Stimulated activated CD4-positive, alpha-beta T cell treated with anti-CD3 and anti-CD28 coated beads, Interleukin-12 subunit alpha, Interleukin-12 subunit beta, amount 100 ng/mL, for 4 hours (primary cell): ENCODE measurements around the gene MACROD1.
A peak's percentile ranks its signal among the peaks of the same experiment; 100 is the strongest.

ENCODE experiments used
- DNase-seq: peaks from one replicate; pipeline ENCODE4 v3.0.0-alpha.2; 2020

MACROD1 gene

DNA sequence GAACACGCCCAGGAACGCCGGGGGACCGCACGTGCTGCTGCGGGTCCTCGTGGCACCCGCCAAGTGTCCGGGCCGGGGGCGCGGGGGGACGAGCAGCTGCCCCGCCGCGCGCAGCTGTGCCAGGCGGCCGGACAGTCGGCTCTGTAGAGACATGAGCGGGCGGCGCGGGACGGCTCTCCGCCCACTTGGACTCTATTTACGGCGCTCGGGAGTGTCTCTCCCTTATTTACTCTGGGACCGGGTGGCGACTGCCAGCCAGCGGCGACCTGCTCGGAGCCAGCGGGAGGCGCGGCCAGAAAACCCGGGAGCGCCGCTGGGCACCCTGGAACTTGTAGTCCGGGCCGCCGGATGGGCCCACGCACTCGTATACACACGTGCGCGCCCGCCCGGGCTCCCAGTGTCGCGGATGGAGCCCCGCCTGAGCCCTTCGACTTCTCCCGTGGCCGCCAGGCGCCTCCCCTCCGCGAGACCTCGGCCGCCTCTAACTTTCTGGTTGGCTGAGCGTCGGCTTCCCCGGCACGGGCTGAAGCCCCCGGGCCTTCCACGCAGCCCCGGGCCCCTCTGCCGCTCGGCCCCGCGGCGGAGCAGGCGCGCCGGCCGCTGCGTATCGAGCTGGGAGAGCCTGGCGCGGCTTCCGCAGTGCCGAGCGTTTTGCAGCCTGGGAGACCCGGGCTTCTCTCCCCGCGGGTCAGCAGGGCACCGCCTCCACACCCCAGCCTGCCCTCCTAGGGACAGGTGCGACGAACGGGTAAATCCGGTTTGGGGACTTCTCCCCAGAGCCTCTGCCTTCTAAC is at the start of gene MACROD1:
Gene MACROD1, minus strand, starts transcription at position 272 of the 794 bp plus-strand sequence. Its CDS starts 119 bp downstream, at position 153.
- DNase-seq: peak; percentile 85

DNA sequence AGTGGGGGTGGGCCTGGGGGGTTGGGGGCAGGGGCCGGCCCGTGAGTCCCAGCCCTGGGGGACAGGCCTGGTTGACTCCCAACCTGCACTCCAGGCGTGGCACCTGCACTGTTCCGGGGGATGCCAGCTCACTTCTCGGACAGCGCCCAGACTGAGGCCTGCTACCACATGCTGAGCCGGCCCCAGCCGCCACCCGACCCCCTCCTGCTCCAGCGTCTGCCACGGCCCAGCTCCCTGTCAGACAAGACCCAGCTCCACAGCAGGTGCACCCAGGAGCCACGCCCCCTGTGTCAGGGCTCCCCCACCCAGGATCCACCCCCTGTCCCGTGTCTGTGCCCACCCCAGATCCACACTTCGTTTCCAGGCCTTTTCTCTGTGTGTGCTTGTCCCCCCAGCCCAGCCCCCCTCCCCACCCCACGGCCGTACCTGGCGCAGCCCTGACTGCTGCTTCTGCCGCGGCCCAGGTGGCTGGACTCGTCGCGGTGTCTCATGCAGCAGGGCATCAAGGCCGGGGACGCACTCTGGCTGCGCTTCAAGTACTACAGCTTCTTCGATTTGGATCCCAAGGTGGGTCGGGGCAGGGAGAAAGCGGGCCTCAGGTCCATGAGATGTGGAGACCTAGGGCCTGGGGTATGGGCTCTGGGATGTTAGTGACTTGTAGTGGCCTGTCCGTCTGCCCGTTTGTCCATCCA is 45.4 kb upstream of the MACROD1 start:
- no peak for DNase-seq

GRCh38 chr11:64210301-64211020 is 44.5 kb upstream of the MACROD1 start:
- no peak for DNase-seq

- DNase-seq: no peak
Observed at GRCh38 chr11:64209563-64209843, 43.6 kb upstream of the MACROD1 start.

DNA sequence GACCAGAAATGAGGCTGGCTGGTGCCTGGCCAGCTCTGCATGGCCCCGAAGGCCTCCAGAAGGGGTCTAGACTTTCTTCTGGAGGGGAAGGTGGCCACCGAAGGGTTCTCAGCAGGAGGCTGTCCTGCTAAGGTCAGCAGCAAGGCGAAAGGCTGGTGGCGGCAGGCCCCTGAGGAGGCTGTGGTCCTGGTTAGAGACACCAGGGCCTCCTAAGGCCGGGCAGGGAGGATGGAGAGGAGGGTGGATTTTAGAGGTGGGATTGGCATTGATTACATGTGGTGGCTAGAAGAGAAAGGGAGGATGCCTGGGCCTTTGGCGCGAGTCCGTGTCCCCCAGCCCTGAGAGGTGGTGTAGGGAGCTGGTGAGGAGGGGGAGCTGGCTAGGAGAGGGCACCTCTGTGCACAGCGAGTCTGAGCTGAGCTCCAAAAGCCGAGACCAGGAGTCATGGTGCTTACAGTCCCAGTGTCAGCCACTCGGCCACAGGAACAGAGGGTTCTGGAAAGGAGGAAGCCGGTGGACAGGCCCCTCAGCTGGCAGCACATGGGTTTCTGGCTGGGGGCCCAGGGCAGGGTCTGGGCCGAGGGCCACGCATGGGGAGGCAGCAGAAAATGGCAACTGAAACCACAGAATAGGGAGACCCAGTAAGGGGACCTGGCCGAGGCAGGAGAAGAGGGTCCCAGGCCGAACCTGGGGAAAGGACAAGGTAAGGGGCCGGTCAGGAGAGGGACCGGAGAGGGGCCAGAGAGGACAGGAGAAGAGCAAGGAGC is 43.1 kb upstream of the MACROD1 start:
- DNase-seq: no peak

- DNase-seq: no peak
Observed at GRCh38 chr11:64208086-64208795, 42.3 kb upstream of the MACROD1 start.

- peak; percentile 76 for DNase-seq
Observed at GRCh38 chr11:64207256-64208085, 41.6 kb upstream of the MACROD1 start.

DNA sequence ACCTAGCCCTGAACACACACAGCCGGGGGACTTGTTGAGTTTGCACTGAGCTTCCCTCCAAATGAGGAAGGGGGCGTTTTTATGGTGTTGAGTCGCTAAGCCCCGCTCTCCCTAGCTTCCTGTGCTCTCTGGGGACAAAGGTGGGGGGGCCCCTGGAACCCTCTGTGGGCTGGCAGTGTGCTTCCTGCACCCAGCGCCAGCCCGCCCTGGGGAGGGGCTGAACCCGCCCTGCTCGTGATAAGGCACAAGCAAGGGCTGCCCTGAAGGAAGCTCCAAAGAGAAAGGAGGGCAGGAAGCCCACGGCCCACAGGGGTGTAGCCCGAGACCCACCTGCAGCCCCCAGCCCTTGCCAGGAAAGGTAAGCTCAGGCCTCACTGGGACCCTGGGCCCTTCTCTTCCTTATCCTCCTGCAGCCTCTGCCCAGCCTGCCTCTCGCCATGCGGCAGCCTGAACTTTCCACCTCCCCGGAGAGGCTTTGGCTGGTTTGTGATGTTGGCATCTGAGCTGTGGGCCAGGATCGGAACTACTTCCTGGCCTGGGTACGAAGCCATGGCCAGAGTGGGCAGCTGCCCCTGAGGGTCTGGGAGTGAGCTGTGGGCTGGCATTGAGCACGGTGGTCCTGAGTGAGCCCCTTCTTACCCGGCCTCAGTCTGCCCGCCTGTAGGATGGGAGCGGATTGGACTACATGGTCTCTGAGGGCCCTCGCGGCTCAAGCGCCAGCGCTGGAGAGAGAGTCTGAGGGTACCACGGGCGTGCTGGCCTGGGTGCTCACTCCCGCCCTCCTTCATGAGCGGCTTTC is 40.7 kb upstream of the MACROD1 start, which contains the start of gene FERMT3:
Gene FERMT3, plus strand, starts transcription at position 265 of the 799 bp plus-strand sequence. CDS start 644 bp downstream, outside the sequence.
- DNase-seq: peak; percentile 77

DNA sequence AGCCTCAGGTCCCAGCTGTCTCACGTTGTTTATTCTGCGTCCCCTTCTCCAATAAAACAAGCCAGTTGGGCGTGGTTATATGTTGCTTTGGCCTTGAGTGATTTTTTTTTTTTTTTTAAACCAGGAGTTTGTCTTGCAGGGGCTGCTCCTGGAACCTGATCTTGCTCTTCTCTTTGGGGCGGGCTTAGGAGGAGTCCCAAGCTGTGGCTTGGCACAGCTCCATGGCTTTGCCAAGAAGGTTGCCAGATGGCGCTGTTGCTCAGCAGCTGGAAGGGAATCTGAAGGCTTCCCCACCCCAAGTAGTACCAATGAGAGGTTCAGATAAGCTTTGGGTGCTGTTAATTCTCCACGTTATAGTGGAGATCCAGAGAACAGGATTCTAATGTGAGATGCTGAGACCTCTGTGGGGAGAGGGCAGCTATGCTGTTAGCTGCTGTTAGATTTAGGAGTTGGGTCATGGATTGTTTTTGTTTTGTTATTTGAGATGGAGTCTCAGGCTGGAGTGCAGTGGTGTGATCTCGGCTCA is 38.6 kb upstream of the MACROD1 start:
- peak; percentile 68 for DNase-seq

DNA sequence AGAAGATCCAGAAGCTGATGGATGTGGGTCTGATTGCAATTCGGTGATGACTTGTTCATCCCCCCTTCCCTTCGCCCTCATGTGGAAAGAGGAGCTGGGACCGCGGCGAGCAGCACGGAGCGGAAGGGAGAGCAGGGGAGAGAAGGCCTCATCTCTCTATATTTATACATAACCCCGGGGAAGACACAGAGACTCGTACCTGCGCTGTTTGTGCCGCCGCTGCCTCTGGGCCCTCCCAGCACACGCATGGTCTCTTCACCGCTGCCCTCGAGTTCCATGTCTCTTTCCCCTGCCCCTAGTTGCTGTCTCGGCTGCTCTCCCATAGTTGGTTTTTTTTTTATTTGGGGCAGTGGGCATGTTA is 38.1 kb upstream of the MACROD1 start:
- no peak for DNase-seq

DNA sequence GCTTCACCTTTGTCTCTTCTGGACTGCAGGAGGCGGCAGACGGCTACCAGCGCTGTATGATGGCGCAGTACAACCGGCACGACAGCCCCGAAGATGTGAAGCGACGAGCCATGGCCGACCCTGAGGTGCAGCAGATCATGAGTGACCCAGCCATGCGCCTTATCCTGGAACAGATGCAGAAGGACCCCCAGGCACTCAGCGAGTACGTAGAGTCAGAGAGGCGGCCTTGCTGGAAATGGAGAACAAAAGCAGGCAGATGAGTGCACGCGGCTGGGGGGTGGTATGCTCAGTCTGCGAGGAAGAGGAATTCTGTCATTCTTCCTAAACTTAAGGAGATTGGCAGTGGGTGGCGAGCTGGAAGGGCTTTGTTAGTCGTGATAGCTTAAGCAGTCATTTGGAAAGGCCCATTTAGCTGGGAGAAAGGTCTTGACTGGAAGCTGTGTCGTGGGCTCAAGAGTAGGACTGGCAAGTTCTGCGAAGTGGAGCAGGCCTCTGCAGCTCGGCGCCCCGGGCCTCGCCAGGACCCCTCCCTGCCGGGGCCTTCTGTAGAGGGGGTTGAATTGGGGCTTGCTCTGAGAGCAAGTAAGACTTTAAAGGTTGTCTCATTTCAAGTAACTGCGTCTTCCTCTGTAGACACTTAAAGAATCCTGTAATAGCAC is 37.6 kb upstream of the MACROD1 start:
- DNase-seq: no peak

GRCh38 chr11:64202992-64203391 is 37.1 kb upstream of the MACROD1 start:
- DNase-seq: no peak

- no peak for DNase-seq
Observed at GRCh38 chr11:64201543-64201942, 35.6 kb upstream of the MACROD1 start.

DNA sequence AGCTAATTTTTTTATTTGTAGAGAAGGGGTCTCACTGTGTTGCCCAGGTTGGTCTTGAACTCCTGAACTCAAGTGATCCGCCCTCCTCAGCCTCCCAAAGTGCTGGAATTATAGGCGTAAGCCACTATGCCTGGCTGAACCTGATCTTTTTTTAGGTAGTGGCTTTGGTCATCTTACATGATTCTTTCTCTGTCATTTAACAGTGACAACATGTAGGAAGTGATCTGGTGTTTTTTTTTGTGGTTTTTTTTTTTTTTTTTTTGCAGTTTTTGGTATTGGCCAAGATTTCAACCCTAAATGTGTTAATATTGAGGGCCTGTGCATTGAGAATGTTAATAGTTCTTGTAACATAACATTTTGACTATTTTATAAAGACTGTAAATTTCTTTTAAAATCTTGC is 32.6 kb upstream of the MACROD1 start:
- no peak for DNase-seq

DNA sequence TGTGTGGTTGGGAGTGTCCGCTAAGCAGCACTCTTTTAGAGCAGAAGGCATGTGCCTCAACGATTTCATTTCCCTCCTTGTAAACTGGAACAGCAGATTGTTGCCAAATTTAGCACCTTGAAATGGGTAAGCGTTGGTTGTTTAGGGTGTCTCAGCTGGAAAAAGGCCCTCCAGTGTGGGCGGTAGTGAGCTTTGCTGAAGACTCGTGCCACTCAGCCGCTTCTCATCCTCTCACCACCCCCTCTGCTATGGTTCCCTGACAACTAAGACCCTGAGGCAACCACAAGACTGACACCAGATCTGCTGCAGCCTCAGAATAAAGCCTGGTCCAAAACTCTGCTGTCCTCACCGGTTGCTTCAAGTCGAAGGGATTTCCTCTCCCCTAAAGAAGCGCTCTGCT is 30.7 kb upstream of the MACROD1 start:
- DNase-seq: no peak

- no peak for DNase-seq
Observed at GRCh38 chr11:64192434-64192833, 26.5 kb upstream of the MACROD1 start.

DNA sequence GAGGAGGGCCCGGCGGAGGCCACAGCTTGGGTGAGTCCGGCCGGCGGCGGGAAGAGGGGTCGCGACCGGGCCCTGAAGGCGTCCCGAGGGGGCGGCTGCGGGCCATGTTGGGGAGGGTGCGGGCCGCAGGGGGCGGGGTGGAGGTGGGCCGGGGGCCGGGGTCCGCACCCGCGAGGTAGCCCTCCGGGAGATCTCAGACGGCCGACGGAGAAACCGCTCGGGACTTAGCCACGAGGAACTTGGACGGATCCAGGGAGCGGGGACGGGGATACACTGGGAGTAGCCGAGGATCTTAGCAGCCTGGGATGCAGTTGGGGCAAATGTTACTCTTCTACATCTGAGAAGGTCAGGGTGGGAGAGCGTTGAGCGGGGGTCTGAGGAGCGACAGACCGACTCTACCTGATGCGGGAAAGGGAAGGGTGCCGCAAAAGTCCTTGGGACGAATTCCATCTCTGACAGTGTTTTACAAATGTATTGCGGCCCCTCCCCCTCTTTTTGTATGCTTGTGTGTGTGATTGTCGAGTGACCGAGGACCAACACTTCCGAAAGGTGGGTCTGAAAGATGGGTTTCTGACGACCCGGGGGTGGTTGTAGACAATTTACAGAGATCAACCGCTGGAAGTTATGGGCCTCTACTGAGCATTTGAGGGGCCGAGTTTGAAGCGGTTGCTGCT is 20.7 kb upstream of the MACROD1 start:
- peak; percentile 35 for DNase-seq

DNA sequence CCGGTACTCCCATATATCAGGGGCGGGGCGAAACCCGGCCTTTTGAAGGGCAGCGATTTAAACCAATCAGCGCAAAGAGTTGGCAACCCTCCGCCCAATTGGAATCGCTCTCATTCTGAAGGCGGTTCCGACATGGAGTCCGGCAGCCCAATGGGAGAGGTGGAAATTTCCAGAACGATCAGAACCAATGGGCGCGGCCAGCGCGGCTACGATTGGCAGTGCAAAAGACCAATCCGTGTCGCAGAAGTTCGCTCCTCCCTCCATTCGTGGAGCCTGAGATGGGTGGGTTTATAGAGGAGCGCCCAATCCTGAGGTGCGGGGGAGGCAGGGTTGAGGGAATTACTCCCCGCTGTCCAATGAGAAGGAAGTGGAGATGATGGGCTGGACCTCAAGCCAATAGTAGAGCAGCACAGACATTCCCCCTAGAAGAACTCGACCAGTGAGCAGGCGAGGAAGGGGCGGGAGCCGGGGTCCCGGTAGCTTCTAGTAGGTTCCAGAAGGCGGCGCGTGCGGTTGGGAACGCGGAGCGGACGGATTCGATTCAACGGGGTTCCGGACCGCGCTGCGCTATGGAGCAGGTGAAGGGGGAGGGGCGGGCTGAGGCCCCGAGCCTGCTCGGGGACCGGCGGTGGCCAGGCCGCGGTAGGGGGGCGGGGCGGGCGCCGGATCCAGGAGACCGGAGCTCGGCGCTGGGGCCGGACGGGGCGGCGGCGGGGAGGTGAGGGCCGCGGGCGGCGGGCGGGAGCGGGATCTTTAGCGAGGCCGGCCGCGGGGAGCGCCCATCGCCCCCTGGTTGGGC is 20.0 kb upstream of the MACROD1 start, which contains the start of gene STIP1:
Gene STIP1, plus strand, starts transcription at position 479 of the 799 bp plus-strand sequence. Its CDS starts 91 bp downstream, at position 570.
- peak; percentile 97 for DNase-seq
